LNCAP (cell line): Measurements from ENCODE around the gene HMGCS1.

Source experiments
- TF ChIP-seq, protein P1 (sequence below): fragments of 450-650 bp; IDR thresholded peaks from 2 replicates; pipeline ENCODE4 v1.5.1; 2017; ENCODE audit warnings: mild to moderate bottlenecking

The HMGCS1 gene

DNA sequence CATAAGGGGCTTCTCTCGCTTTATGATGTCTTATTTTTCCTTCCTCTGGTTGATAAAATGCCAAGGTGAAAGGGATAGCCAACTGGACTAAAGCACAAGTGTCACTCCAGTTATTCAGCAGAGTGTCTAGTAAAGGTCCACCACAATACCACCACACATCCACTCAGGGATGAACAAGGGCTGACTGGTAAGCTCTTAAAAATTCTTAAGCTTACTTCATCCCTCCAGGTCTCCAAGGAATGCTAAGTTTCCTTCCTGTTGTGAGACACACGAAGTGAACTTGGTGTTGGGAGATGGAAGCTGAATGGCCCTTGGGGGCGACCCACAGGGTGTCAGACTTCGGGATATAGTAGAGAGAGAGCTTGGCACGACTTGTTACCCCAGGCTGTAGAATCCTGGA lies 3.2 kb upstream of the HMGCS1 start:
- TF ChIP-seq, protein P1, sequence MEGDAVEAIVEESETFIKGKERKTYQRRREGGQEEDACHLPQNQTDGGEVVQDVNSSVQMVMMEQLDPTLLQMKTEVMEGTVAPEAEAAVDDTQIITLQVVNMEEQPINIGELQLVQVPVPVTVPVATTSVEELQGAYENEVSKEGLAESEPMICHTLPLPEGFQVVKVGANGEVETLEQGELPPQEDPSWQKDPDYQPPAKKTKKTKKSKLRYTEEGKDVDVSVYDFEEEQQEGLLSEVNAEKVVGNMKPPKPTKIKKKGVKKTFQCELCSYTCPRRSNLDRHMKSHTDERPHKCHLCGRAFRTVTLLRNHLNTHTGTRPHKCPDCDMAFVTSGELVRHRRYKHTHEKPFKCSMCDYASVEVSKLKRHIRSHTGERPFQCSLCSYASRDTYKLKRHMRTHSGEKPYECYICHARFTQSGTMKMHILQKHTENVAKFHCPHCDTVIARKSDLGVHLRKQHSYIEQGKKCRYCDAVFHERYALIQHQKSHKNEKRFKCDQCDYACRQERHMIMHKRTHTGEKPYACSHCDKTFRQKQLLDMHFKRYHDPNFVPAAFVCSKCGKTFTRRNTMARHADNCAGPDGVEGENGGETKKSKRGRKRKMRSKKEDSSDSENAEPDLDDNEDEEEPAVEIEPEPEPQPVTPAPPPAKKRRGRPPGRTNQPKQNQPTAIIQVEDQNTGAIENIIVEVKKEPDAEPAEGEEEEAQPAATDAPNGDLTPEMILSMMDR = no peak

DNA sequence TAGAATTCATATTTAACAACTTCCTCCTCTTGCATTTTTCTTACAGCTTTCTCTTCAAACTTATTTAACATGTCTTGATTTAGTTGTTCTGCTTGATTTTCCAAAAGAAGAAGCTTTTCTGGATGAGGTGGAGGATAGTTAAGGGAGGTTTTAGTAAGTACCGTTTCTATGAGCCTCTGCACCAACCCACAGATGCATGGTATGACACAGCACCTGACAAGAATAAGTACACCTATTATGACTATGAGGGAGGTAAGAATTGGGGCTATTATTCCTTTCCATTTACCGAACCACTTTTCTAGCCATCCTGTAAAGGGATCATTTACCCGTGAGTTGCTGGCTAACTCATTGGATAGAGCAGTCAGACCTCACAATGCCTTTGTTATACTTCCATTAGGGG lies 2.5 kb upstream of the HMGCS1 start:
- TF ChIP-seq, protein P1 = no peak

DNA sequence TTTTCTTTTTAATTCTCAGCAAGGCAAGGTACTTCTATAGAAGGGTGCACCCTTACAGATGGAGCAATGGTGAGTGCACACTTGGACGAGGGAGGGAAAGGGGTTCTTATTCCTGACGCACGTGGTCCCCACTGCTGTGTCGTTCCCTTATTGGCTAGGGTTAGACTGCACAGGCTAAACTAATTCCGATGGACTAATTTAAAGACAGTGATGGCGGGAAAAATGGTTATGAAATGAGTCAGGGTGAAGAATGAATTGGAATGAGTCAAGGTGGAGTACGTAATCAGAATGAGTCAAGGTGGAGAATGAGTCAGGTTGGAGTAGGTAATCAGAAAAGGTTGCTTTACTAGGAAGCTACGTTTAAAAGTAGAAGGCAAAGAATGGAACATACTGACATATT lies 2.1 kb upstream of the HMGCS1 start:
- TF ChIP-seq, protein P1 = no peak

DNA sequence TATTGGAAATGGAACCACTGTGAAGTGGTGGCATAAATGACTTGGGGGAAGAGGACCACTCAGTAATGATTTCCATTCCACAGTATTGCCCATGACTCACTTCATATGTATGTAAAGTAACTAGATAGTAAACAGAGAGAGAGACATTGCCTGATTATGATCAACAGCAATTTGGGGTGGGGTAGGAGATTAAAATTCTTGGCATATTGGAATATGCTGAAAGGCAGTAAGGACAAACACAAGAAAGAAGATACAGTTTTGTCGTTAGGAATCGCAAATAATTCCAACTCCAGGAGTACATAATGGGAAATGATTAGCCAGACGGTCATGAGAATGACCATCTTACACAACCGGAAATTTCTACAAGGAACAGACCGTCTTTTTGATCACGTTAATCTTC lies 1.5 kb upstream of the HMGCS1 start:
- TF ChIP-seq, protein P1 = no peak

DNA sequence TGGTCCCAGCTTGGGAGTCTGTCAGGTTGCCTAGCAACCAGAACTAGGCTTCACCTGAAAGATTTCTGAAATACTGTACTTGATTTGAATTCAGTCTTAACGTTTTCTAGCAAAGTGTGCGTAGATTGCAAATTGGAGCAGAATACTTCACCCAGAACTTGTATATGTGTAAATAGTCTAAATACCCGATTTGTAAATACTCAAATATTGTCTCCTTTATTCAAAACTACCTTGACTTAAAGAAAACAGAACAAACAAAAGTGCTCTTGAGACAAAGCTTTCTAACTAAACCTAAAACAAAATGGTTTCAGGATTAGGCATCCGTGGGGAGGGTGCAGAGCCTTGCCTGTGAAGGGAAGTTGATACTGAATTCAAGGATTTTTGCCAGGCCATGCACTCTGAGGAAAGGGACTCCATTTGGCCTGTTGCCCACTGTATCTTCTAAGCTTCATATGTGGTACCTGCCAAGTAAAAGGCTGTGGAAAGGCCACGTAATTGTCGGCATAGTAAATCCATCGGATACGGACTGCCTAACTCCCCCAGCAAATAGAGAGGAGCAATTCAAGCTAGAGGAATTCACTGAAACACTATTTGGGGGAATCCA lies 744 bp upstream of the HMGCS1 start:
- TF ChIP-seq, protein P1 = no peak

DNA sequence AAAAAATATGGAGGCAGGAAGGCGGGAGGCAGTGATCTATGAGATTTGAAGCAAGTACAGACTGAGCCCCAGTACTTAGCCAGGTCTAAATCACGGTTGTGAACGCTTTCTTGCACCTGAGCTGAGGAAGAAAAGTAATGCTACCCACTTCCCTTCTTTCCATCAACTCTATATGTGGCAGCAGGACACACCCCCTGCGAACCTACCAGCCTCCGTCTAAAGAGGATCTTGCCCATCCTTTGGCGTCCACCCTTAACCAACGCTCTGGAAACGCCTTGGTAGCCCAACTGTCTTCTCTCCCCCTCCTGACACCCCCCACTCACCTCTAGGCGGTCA lies 545 bp downstream of the HMGCS1 start:
- TF ChIP-seq, protein P1 = no peak; the same call in 1 of the 2 replicates

DNA sequence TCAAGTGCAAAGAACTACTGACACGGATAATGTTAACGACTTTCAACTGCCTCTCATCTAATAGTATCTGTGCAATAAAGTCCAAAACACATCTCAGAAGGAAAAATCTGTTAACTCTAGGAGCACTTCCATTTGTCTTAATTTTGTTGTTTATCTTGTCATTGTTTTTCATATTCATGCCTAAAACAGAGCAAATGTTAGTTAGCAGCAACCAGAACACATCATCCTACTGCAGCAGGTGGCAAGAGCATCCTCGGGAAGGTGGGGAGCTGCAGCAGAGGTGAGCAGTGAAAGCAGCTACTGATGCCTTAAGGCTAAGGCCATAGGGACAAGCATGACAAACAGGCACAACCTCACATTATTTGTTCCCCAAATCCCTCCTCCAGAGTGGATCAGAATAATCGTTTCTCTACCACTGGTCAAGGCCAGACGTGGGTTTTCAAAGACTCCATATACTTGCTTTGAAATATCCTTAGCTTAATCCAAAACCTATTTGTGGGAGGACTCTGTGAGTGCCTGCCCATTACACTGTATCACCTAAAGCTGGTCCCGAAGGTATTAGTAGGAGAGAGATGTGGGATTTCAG lies 1.0 kb downstream of the HMGCS1 start:
- TF ChIP-seq, protein P1 = no peak

DNA sequence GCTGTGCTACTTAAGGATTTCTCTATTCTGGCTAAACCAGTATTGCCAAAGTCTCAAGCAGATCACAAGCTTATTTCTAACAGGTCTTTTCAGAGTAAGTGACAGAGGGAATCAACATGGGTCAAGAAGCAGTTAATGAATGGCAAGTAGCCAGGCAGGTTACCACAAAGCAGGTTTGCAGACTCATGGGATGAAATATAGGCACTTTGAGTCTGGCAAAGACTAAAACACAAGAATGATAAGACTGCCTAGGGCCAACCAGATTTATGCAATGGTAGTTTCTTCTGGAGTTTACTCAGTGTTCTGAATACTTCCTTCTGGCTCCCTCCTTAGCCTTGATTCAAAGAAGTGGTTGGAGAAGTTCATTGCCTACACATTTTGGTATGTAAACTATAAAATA lies 3.6 kb downstream of the HMGCS1 start:
- TF ChIP-seq, protein P1 = no peak
